GM10248 (cell line): Measurements from ENCODE around the gene PFKFB2.

ENCODE experiments used
- CTCF ChIA-PET: fragments of 300-600 bp; sonication (Branson Sonifier 250); formaldehyde crosslinking; extraction: SDS; loops from one replicate; lab custom pipeline; 2021; ENCODE audit warnings: antibody characterized with exemption; lab: Yijun Ruan, JAX
- POLR2A ChIA-PET: fragments of 350-650 bp; sonication (Branson Sonifier 250); formaldehyde crosslinking; extraction: SDS; loops from one replicate; lab custom pipeline; 2020; ENCODE audit warnings: antibody characterized with exemption; lab: Yijun Ruan, JAX
- DNase-seq: peaks from one replicate; pipeline ENCODE4 v3.0.0; 2012; ENCODE audit errors: extremely low spot score
- CTCF ChIP-seq: IDR thresholded peaks from 2 replicates; pipeline ENCODE4 v1.5.1; 2012; ENCODE audit warnings: mild to moderate bottlenecking, low read depth; ENCODE audit errors: extremely low read depth, missing control alignments, control extremely low read depth

The PFKFB2 gene

GRCh38 chr1:207047505-207047904 is 5.6 kb upstream of the PFKFB2 start:
- no peak for TF ChIP-seq CTCF
- DNase-seq: no peak
- POLR2A ChIA-PET: no interaction called here
- CTCF ChIA-PET: interaction anchor here (1.3 to 5.1 kb wide), 5 partner anchors 14 to 65 kb away, joined by 3 to 29 read pairs (median 6); partner anchors contain the start of gene C1orf116

- no peak for TF ChIP-seq CTCF
- DNase-seq: no peak
- POLR2A ChIA-PET: no interaction called here
- CTCF ChIA-PET: interaction anchor here (1.1 to 5.1 kb wide), 9 partner anchors 13 to 132 kb away, joined by 3 to 29 read pairs (median 11); no protein-coding TSS in a partner anchor
Observed at GRCh38 chr1:207048041-207048440, 5.0 kb upstream of the PFKFB2 start.

GRCh38 chr1:207049054-207049453 is 4.0 kb upstream of the PFKFB2 start:
- no peak for TF ChIP-seq CTCF
- ChIA-PET CTCF (interaction anchor here (0.8 to 5.1 kb wide), 15 partner anchors 9 to 356 kb away, joined by 3 to 29 read pairs (median 10); no protein-coding TSS in a partner anchor), POLR2A (no interaction called here)
- DNase-seq: no peak

GRCh38 chr1:207049514-207049913 is 3.6 kb upstream of the PFKFB2 start:
- ChIA-PET POLR2A (no interaction called here), CTCF (interaction anchor here (0.8 to 5.1 kb wide), 23 partner anchors 8 to 443 kb away, joined by 3 to 29 read pairs (median 5); no protein-coding TSS in a partner anchor)
- TF ChIP-seq CTCF: no peak
- no peak for DNase-seq

GRCh38 chr1:207049974-207050391 is 3.1 kb upstream of the PFKFB2 start:
- ChIA-PET CTCF (interaction anchor here (0.7 to 5.1 kb wide), 25 partner anchors 8 to 443 kb away, joined by 3 to 29 read pairs (median 4); partner anchors contain the start of gene CD55), POLR2A (no interaction called here)
- DNase-seq: peak; percentile 56
- TF ChIP-seq CTCF: peak; percentile 66

- DNase-seq: peak; percentile 90
- ChIA-PET CTCF (interaction anchor here (0.7 to 5.1 kb wide), 21 partner anchors 10 to 442 kb away, joined by 3 to 29 read pairs (median 5); partner anchors contain the start of gene CD55), POLR2A (no interaction called here)
- TF ChIP-seq CTCF: no peak
Observed at GRCh38 chr1:207050480-207051190, 2.4 kb upstream of the PFKFB2 start.
